Vagina (tissue), 2 donors: ENCODE data around the gene TOMM7.

Experiments used
- POLR2A ChIP-seq, 2 donors: fragments of 450-650 bp; IDR thresholded peaks; one replicate each; pipeline ENCODE4 v1.6.1; 2017; ENCODE audit warnings: antibody characterized with exemption in 2 of 2, mild to moderate bottlenecking in 2 of 2, moderate library complexity in 2 of 2
- POLR2AphosphoS5 ChIP-seq, 2 donors: sonication (generic); formaldehyde crosslinking; IDR thresholded peaks; one replicate each; pipeline ENCODE4 v1.9.0; 2017; ENCODE audit warnings: antibody characterized with exemption in 2 of 2, mild to moderate bottlenecking in 2 of 2, low read depth in 1 of 2; ENCODE audit not compliant: insufficient read depth in 1 of 2
- TF ChIP-seq, protein P1 (sequence below), 3 experiments: fragments of 450-650 bp in 2 of 3; fragments of 200-600 bp in 1 of 3; sonication (generic) in 1 of 3; IDR thresholded peaks; one replicate each; pipeline ENCODE4 v1.5.1; 2017 to 2019; ENCODE audit warnings: antibody characterized with exemption in 3 of 3, mild to moderate bottlenecking in 2 of 3, moderate library complexity in 2 of 3

DNA sequence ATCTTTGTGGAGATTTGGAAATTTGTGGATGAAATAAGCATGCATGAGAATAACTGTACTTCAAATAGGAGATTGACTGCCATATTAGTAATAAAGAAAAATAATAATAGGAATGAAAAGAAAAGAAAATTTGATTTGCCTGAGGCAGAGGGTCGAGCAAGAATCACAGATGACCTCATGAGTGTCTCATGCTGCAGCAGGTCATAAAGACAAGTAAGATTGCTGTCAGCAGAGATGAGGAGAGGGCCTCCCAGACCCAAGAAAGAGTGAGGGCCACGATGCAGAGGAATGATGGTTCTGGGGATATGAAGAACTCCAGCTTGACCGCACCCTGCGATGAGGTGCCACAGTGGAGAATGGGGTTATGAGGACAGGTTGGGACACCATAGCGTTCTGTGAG is 39.2 kb downstream of the TOMM7 start:
- TF ChIP-seq, protein P1, sequence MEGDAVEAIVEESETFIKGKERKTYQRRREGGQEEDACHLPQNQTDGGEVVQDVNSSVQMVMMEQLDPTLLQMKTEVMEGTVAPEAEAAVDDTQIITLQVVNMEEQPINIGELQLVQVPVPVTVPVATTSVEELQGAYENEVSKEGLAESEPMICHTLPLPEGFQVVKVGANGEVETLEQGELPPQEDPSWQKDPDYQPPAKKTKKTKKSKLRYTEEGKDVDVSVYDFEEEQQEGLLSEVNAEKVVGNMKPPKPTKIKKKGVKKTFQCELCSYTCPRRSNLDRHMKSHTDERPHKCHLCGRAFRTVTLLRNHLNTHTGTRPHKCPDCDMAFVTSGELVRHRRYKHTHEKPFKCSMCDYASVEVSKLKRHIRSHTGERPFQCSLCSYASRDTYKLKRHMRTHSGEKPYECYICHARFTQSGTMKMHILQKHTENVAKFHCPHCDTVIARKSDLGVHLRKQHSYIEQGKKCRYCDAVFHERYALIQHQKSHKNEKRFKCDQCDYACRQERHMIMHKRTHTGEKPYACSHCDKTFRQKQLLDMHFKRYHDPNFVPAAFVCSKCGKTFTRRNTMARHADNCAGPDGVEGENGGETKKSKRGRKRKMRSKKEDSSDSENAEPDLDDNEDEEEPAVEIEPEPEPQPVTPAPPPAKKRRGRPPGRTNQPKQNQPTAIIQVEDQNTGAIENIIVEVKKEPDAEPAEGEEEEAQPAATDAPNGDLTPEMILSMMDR (IDR thresholded peaks at IDR 0.05) = no peak
- TF ChIP-seq POLR2AphosphoS5 (IDR thresholded peaks at IDR 0.05; ENCODE audit: insufficient read depth in 1 of 2, low read depth in 1 of 2) (no peak), POLR2A (IDR thresholded peaks at IDR 0.05) (no peak)
